Measurements from ENCODE around the gene PLA2G15.

PLA2G15 gene, protein sequence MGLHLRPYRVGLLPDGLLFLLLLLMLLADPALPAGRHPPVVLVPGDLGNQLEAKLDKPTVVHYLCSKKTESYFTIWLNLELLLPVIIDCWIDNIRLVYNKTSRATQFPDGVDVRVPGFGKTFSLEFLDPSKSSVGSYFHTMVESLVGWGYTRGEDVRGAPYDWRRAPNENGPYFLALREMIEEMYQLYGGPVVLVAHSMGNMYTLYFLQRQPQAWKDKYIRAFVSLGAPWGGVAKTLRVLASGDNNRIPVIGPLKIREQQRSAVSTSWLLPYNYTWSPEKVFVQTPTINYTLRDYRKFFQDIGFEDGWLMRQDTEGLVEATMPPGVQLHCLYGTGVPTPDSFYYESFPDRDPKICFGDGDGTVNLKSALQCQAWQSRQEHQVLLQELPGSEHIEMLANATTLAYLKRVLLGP

DNA sequence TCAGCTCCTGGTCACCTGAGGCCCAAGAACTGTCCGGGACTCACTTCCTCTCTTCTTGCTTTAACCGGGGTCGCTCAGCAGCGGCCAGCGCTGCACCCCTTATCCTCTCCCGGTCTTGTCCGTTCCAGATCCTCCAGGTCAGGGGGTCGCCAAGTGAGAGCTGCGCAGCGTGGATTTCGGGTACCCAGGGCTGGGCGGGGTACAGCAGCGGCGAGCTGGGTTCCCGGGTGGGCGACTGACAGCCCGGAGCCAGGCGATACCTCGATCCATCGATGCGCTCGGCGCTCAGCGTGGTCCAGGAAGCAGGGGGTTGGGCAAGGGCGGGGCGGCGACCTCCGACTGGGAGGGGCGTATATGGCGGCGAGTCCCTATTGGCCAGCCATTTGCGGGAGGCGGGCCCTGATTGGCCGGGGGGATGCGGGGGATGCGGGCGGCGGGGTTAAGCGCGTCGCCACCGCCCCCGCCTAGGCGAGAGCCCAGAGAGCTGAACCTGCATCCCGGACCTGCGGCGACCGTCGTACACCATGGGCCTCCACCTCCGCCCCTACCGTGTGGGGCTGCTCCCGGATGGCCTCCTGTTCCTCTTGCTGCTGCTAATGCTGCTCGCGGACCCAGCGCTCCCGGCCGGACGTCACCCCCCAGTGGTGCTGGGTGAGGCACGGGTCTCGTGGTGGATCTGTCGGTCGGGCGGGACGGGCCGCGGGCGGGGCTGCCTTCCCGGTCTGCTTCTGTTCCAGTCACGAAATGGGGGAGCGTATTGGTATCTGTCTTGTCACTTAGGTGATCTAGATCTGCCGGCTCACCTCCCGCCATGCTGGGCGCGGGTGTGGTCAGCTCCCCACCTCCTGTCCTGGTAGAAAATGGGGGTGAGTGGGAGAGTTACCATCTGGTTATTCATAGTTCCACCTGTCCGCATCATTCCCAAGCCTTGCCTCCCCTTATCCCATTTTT lies at the start of gene PLA2G15:
PLA2G15 (plus strand) TSS at position 471 of the 951 bp plus-strand sequence; CDS start at position 525, 54 bp downstream.
- peak; percentile 65 for DNase-seq

- DNase-seq = no peak
Observed at GRCh38 chr16:68197250-68197649, 47.9 kb upstream of the PLA2G15 start.

GRCh38 chr16:68200088-68200783 lies 44.9 kb upstream of the PLA2G15 start:
- no peak for DNase-seq

- DNase-seq = no peak
Observed at GRCh38 chr16:68202091-68202519, 43.1 kb upstream of the PLA2G15 start.

- no peak for DNase-seq
Observed at GRCh38 chr16:68206245-68206644, 38.9 kb upstream of the PLA2G15 start.

DNA sequence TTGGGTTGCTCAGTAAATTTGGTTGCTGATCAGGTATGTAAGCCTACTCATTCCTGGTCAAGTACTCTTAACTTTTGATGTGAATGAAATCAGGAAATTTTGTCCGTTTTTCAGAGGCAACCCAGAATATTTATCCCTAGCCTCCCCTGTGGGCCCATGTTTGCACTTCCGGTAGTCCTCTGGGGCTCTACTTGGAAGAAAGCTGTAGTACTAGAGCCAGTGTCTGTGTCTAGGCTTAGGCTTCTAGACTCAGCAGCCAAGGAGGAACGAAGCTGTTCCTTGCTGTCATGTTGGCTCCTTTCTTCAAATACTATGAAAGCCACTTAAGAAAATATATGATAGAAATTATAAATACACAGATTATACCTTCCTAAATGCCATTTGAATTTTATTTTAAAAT lies 30.4 kb upstream of the PLA2G15 start:
- no peak for DNase-seq

GRCh38 chr16:68215302-68215701 lies 29.9 kb upstream of the PLA2G15 start:
- no peak for DNase-seq

DNA sequence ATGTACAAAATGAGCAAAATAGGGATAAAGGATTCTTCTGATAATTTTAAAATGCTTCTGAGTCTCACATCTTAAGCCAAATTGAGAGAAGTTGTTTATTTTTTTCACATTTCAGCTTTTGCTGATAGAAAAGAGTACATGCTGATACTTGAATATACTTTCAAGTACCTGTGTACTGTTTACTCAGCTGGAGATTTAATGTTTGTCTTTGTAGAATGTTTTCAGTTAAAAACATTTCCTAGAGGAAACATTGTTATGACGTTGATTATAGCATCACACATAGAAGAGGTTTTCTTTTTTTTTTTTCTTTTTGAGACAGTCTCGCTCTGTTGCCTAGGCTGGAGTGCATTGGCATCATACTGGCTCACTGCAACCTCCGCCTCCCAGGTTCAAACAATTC lies 28.9 kb upstream of the PLA2G15 start:
- no peak for DNase-seq

DNA sequence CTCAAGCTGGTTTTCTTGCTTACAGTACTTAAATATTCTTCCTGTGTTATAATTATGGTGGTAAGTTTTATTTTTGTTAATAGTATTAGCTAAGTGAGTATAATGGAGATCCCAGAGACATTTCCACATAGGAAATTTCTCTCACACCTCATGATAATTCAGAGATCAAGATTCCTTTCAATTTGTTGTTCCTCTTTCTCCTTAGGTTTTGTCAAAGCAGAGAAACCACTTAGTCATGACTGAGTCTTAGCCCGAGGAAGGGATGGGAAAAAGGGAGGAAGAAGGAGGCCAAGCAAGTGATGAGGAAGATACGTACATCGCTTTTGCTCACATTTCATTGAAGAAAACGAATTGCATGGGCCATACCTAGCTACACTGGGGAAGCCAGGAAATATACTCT lies 27.7 kb upstream of the PLA2G15 start:
- no peak for DNase-seq

DNA sequence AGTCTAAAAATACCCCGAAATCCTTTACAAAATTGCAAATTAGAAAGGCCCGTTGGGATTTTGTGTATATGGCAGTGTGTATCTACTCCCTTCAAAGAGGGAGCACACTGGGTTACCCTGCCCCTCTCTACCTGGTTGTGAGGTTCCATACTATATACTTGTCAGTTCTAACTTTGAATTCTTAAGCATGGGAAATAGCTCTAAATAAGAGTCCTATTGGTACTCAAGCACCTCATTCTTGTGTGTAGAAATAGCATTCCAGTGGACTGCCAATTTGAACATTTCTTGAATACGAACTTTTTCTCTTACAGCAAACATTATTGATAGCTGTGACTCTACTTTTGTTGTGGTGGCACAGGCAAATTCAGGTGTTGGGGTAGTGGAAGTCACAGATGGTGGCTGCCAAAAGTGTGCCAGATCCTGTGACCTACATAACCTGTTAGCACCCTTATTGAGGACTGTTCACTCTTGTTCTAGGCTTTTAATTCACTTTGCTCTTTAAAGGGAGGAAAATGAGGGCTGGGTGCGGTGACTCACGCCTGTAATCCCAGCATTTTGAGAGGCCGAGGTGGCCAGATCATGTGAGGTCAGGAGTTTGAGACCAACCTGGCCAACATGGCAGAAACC lies 25.3 kb upstream of the PLA2G15 start:
- no peak for DNase-seq

DNA sequence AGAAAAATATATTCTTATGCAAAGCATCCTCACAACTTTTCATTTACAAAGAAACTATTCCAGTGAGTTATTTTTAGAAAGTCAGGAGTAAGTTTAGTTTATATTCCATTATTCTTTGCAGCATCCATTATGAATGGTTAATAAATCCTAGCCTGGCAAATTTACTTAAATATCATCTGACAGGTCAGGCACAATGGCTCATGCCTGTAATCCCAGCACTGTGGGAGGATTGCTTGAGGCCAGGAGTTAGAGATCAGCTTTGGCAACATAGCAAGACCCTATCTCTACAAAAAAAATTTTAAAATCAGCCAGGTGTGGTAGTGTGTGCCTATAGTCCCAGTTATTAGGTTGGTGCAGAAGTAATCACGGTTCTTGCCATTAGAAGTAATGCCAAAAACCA lies 22.1 kb upstream of the PLA2G15 start:
- DNase-seq = no peak

- DNase-seq = no peak
Observed at GRCh38 chr16:68226116-68226515, 19.1 kb upstream of the PLA2G15 start.

DNA sequence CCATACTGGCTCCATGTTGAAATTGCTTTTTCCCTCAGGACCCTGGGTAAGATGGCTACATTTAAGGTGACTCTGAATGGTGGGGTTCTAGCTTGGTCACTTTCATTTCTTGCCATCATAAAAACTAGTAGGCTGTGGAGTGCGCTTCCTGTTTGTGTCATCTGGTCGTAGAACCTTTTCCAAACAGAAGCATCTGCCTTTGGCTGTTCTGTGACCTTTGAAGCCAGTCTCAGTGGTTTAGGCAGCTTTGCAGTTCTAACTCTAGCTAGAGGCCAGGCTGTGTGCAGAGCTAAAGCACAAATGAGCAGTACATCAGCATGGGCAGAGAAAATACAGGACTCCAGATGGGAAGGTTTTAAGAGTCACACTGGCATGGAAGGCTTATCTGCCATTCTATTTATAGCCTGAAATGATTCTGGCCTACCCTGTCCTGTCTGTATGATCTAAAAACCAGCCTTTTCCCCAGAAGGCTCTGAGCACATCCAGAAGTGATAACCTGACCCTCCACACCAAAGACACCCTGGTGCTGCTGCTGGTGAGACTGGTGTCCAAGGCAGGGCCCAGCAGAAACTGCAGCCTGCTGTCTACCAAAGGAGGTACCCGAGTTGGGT lies 17.9 kb upstream of the PLA2G15 start:
- DNase-seq = no peak

- no peak for DNase-seq
Observed at GRCh38 chr16:68227850-68228553, 17.2 kb upstream of the PLA2G15 start.

GRCh38 chr16:68228652-68229051 lies 16.5 kb upstream of the PLA2G15 start:
- DNase-seq = no peak

DNA sequence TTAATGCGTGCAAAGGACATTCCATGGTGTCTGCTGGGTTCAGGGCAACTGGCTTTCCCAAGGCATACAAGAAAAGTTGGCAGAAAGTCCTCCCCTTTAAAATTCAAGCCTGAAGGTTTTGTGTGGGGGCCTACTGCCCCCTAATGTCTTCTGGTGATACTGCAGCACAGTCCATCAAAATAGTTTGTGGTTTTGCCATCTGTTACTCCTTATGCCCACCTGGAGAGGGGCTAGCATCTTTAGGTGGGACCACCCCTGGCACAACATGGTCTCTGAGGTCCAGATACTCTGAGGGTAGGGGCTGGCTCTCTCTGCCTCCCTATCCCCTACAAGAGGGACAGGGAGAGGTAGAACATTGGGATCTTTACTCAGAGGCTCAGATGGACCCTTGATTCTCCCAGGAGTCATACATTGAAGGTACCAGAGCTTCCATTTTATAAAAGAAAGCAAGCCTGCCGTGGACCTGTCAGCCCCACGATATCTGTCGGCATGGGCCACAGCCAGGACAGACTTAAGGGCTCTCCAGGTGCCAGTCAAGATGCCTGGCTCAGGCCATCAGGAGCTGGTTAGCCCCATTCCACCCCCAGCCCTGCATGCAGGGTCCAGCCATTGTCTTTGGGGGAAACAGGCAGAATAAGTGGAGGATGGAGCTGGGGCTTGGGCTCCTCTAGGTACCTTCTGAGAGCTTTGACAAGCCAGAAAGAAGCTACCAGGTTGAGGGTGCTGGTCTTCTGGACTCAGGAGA lies 15.6 kb upstream of the PLA2G15 start:
- no peak for DNase-seq

- DNase-seq = no peak
Observed at GRCh38 chr16:68230176-68230571, 15.0 kb upstream of the PLA2G15 start.

- DNase-seq = no peak
Observed at GRCh38 chr16:68230956-68231355, 14.2 kb upstream of the PLA2G15 start.

- no peak for DNase-seq
Observed at GRCh38 chr16:68231384-68232136, 13.6 kb upstream of the PLA2G15 start.

- no peak for DNase-seq
Observed at GRCh38 chr16:68232335-68232734, 12.8 kb upstream of the PLA2G15 start.
